GM18907 (cell line): ENCODE results near the gene TRAPPC2.

Source experiments
- ATAC-seq: cut with Tn5 transposase; IDR thresholded peaks from one replicate; pipeline ENCODE4 v1.9.1; 2021; ENCODE audit warnings: mild to moderate bottlenecking, moderate library complexity; ENCODE audit not compliant: unreplicated experiment

Gene TRAPPC2

DNA sequence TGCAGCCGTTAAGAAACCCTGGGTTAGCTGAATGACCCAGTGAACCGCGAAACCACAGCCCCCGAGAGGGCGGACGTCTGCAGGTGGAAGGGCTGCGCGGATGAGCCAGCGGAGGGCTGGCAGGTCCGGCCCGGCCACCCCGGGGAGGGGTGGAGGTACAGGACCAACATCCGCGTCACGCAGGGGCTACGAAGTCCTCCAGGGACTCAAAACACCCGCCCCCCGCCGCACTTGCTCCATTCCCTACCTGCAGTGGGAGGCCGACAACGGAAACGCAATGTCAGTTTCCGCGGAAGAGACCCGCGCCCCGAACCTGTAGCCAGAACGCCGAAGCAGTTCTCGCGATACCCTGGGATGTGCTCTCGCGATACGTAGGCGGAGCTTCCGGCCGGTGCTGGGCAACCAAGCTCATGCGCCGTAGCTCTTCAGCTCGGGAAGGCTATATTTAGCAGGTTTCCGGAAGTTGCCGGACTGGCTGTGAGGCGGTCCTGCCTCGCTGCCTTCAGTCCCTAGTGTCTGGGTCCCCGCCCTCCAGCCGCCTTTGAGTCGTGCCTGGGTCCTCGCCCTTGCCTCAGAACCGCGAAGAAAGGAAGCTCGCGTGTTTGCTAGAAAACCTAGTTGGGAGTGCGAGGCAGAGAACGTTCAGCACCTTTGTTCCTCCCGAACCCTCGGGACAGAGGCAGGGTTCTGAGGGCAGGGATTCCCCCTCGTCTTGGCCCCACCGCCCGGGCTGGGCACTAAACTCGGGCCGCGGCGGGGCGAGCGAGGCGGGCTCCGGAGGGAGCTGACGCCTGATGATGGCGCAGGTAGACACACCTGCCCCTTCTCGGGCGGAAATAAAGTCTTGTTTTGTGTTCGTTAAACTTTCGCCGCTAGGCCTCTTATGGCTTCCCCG is at the start of gene TRAPPC2, which contains the start of gene OFD1:
TRAPPC2 (minus strand) TSS at position 343 of the 895 bp plus-strand sequence. CDS start 14,657 bp downstream, outside the sequence.
OFD1 (plus strand) TSS at position 471 of the 895 bp plus-strand sequence; CDS start at position 795, 324 bp downstream.
- ATAC-seq, result peak; percentile 95

DNA sequence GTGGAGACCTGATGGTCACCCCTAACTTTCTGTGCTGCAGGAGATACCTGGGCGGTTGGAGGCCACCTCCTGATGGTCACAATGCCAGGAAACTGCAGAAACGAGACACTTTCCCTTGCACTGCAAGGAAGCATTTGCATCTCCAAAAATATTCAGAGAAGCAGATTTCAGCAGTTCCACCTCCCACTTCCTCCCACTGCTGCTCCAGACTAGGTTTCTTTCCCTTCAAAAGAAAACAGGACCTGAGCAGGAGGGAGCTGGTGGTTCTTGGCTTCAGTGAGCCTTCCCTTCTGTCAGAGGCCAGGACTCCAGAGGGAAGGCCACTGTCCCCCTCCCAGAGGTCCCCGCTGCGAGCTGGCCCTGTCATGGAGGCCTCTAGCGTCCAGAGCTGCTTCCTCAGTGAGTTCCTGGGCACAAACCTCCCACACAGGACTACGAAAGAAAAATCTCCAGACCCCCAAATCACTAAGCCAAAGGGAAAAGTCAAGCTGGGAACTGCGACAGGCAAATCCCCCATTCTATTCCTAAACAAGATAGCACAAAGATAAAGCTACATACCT is 46.5 kb upstream of the TRAPPC2 start:
- ATAC-seq, result no peak

DNA sequence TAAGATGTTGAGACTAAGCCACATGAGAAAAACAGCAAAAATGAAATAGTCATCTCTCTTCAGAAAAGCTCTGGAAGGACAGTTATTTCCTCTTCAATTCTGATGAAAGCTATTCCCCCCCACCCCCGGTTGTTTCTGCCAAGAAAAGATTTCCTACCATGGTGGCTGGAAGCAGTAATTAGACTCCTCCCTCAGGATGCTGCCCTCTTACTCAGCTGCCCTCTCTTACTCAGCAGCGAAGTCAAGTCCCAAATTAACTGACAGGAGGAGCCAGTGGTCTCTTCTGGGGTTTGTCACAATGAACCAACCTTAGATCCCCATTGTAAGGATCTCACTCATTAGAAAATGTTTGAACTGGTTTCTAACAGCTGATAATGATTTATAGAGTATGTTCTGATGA is 44.5 kb upstream of the TRAPPC2 start:
- no peak for ATAC-seq

- no peak for ATAC-seq
These were observed 42.0 kb upstream of the TRAPPC2 start for GRCh38 chrX:13776387-13776786.

DNA sequence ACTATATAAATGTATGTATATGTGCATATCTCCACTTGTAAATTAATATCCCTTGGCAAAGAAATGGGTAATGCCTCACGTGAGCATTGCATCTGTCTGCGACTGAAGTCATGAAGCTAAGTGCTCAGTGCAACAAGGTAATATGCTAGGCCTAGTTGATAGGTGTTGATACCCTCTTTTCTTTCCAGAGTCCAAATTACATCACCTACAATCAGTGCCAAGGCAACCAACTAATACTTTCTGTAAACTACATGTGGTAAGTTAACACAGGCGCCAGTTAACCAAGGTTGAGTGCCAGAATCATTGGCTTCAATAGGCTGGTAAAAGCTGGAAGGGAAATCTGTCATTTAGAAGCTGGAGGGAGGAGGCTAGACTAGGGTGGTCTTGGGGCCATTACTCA is 41.4 kb upstream of the TRAPPC2 start:
- no peak for ATAC-seq

DNA sequence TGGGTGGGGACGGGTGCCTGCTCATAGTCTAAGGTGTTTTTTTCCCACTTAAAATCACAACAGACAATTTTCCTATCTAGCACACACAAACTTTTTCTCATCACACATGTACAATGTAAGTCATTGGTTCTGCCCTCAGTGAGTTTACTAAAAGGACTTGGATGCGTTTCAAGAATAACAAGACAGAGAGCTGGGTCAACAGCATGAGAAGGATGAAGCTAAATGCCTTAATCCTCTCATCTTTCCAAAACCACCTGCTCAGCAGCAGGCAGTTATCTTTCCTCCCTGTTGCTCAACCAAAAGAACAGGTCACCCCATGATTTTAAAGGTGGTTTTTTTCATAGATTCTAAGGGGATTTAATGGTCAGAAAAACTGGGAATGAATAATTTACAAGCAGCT is 40.3 kb upstream of the TRAPPC2 start:
- no peak for ATAC-seq

DNA sequence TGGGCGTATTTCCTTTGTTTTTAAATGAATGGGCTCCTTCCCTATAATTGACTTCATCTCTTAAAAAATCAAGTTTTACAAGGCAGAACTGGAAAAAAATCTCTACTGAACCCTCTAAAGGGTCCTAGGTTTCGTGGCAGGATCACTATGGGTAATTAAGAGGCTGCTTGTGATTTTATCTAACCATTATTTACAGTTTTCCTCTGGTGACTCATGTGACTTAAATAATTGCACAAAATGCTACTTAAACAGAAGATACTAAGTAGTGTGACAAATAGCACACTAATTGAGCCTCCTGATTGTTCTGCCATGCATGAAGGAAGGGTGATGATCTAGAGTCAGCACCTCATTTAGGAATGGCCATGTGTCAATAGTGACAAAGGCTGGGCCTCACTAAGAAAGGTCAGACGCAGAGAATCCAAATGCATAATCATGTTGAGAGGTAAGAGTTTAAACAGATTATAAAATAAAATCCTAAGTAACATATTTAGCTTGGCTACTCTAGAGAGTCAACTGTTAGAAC is 35.7 kb upstream of the TRAPPC2 start:
- ATAC-seq, result no peak

- ATAC-seq, result no peak
These were observed 34.5 kb upstream of the TRAPPC2 start for GRCh38 chrX:13768939-13769338.

GRCh38 chrX:13764765-13765164 is 30.3 kb upstream of the TRAPPC2 start:
- ATAC-seq, result no peak

- ATAC-seq, result no peak
These were observed 29.9 kb upstream of the TRAPPC2 start for GRCh38 chrX:13764281-13764680.

DNA sequence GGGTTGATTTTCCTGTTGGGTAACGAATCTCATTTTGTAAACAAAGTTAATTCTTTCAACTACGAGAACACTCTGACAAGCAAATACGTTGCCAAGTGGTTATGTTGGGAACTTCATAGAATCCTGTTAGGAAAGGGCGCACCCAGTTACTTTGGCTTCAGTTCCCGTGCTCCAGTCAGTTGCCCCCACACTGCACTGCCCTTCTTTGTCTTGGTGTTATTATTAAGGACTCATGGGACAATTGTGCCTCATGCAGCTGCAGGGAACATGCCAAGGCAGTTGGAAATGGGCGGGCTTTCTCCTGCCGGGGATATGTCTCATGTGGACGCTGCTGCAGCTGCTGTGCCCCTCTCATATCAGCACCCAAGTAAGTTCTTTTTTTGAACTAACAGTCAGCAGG is 29.1 kb upstream of the TRAPPC2 start:
- ATAC-seq, result no peak

DNA sequence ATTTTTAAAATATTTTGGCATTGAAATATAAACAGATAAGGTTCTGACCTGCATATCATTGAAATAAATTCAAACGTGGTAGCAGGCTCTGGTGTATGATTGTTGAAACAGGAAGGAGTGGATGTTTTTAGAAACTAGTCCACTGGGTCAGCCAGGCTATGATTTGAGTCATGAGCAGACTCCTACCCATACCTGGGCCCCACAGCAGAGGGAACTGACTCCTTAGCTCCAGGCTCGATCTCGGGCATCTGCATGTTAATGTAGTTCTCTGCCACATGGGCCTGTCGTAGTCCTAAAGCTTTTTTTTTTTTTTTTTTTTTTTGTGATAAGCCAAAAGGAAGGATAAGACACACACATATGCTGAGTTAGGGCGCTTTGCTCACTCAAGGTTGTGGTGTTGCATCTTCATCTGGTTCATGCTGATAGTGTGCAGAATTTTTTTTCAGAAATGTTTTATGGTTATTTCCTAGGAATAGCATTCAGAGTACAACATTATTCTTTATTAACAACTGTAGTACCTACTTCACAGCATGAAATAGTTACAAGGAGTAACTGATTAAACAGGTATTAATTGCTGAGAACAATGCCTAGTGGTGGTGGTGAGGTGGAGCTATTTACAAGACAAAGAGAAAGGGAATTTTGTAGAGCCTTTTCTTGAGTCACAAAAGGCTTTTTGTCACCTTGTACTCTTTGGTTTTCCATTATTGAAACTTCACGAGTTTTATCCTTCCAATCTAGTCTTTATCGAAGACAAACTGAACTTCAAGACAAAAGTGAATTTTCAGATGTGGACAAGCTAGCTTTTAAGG is 27.4 kb upstream of the TRAPPC2 start:
- peak; percentile 68 for ATAC-seq

DNA sequence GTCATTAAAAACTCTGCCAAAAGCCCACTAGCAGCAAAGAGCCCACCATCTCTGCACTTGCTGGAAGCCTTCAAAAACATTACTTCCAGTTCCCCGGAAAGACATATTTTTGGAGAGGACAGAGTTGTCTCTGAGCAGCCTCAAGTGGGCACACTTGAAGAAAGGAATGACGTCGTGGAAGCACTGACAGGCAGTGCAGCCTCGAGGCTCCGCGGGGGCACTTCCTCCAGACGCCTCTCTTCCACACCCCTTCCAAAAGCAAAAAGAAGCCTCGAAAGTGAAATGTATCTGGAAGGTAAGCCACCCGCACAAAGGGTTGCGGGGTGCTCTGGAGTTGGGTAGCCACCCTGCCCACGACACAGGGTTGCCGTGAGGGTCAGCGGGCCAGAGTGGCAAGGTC is 26.0 kb upstream of the TRAPPC2 start:
- no peak for ATAC-seq

GRCh38 chrX:13759152-13759718 is 24.8 kb upstream of the TRAPPC2 start:
- ATAC-seq, result peak; percentile 62

- no peak for ATAC-seq
These were observed 22.0 kb upstream of the TRAPPC2 start for GRCh38 chrX:13756381-13756780.

DNA sequence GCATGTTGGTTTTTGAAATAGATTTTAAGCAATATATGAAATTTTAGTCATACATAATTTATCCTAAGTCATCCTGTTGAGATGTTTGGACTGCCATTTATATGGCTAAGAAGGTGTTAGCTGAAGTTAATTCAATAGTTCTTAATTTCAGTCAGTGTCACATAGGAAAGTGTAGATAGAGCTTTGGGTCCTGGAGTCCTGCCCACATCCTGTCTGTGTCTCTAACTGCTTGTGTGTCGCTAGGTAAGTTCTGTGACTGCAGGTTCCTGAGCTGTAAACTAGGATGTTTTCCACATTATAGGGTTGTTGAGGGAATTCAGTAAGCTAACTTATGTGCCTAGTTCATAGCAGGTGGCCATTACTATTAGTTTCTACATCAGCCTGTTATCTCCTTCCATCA is 20.8 kb upstream of the TRAPPC2 start:
- ATAC-seq, result no peak

DNA sequence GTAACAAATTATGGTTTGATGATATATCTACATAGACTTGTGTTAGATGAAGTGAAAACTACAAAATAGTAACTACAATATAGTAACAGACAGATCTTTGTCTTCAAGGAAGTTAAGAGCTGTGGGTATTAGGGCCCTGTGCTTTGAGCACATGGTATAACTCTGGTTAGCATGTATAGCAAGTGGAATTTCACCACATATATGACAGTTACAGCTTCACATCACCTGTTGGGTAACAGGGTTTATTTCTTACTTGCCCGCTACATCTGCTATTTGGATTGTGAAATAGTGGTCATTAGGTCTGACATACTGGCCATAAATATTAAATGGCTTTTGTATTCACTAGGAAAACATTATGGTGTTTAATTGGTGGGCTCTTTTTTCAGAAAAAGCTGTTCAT is 20.3 kb upstream of the TRAPPC2 start:
- ATAC-seq, result no peak

DNA sequence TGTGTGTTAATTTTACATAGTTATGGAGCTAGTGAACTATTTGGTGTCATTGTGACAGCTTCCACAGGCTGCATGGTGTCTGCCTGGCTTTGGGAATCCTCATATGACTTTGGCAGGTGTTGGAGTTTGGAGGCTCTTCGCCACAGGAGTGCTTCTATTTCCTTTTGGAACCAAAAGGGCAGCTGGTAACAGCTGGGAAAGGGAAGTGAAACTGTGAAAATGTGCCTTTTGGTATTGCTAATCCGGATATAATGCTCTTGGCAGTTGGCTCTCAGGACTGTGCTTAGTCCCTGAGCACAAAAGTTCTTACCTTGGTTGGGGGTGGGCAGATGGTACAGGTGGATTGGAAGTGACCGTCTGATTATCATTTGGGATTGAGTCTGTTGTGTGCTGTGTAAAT is 18.2 kb upstream of the TRAPPC2 start:
- peak; percentile 67 for ATAC-seq

- no peak for ATAC-seq
These were observed 17.7 kb upstream of the TRAPPC2 start for GRCh38 chrX:13752141-13752540.

DNA sequence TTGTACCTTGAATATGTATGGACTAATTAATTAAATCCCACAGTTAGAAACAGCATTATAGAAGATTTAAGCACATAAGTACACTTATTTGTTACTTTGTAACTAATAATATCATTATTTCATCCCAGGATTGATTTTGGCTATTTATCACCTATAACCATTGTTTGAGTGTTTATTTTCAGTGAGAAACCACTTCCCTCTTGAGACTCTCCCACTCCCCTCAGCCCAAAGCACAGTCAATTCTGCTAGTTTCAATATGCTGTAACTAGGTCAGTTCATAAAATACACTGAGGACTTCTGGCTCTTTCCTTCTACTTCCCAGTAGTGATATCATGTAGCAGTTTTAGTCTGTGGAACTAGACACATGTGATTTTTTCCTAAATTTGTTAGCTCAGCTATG is 16.4 kb upstream of the TRAPPC2 start:
- peak; percentile 44 for ATAC-seq

DNA sequence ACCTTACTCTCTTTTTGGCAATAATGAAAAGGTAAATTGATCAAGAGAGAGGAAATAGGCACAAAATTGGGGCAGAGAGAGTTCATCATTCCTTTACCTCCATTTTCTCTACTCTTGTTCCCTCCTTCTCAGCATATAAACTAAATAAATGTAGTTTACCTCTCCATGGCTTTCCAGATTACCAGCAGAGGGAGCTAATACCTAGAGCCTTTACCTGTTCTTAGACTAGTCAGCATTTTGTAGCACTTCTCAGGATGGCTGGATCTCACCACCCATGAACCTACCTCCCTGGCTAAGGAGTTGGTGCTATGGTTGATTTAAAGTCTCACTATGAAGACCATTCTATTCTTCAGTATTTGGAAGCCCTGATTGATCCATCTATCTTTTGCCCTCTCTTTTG is 15.8 kb upstream of the TRAPPC2 start:
- peak; percentile 40 for ATAC-seq
